Measurements from ENCODE around the gene CD300LB. TPM values are rescaled to one million over a fixed set of nuclear protein-coding genes. Genes with fewer than 3 reads are reported as not detected.
"Not testable (repeated sequence)": the region's sequence is repeated elsewhere in the genome, so short reads cannot be mapped to it uniquely, and the experiment has no call there.

Gene CD300LB
- polyA plus RNA-seq, 2 of the 4 experiments (the other 2 are of a cell fraction), result not detected

GRCh38 chr17:74520790-74521480, 10.3 kb downstream of the CD300LB start:
- ChIA-PET CTCF (interaction anchor here (0.6 to 2.7 kb wide), 6 partner anchors 9 to 63 kb away, joined by 3 to 14 read pairs (median 4); partner anchors contain the start of gene CD300LB), POLR2A (no interaction called here)
- FAIRE-seq (no peak), DNase-seq (ENCODE audit: low read depth in 1 of 2, low spot score in 1 of 2) (no peak), ATAC-seq (no peak)
- Histone ChIP-seq H3K9me3 (0 out of 3 replicates have a peak, but pooled peaks cover 5% of the 10 kb centered on the region), H3K4me2 (no peak overlapping the region), H3K4me3 (no peak overlapping the region), H3K4me1 (no peaks in the 10 kb centered on the region), H3K27ac (no peak overlapping the region)
- WGBS (ENCODE audit: missing lambda C conversion rate), result 55% methylated on average over 21 of the region's 21 CpGs
- no peak for TF ChIP-seq KDM1A (IDR thresholded peaks at IDR 0.05; ENCODE audit: low read depth)
- TF ChIP-seq MAFK (IDR thresholded peaks at IDR 0.05; ENCODE audit: partially characterized antibody), result peak; percentile 25

DNA sequence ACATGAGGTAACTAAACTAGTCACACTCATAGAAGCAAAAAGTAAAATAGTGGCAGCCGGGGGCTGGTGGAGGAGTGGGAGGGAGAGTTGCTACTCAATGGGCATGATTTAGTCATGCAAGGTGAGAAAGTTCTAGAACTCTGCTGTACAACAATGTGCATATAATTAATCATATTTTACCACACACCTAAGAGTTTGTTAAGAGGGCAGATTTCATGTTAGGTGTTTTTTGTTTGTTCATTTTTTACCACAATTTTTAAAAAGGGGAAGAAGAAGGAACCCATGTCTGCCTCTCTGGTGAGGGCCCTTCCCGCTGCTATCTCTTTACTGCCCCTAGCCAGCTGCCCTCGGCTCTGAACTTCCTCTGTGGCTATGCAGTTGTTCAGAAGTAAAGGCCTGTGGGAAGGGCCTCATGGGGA, 11.2 kb downstream of the CD300LB start:
- H3K4me1 ChIP-seq, result no peaks in the 10 kb centered on the region
- DNase-seq (ENCODE audit: low read depth in 1 of 2, low spot score in 1 of 2), result no peak
- no peak overlapping the region for H3K4me3 ChIP-seq
- FAIRE-seq, result no peak
- WGBS (ENCODE audit: missing lambda C conversion rate), result 42% methylated on average over 3 of the region's 3 CpGs
- H3K4me2 ChIP-seq, result no peak overlapping the region
- TF ChIP-seq ESRRA (IDR thresholded peaks at IDR 0.05; ENCODE audit: borderline replicate concordance, low read length), result no peak
- TF ChIP-seq CBX2 (IDR thresholded peaks at IDR 0.05; ENCODE audit: borderline replicate concordance, low read depth), result no peak
- TF ChIP-seq, protein P1, sequence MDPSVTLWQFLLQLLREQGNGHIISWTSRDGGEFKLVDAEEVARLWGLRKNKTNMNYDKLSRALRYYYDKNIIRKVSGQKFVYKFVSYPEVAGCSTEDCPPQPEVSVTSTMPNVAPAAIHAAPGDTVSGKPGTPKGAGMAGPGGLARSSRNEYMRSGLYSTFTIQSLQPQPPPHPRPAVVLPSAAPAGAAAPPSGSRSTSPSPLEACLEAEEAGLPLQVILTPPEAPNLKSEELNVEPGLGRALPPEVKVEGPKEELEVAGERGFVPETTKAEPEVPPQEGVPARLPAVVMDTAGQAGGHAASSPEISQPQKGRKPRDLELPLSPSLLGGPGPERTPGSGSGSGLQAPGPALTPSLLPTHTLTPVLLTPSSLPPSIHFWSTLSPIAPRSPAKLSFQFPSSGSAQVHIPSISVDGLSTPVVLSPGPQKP (IDR thresholded peaks at IDR 0.05; ENCODE audit: low read depth, low read length), result no peak
- TF ChIP-seq RARB (CRISPR knock-in tag; IDR thresholded peaks at IDR 0.05), result no peak
- no peak for TF ChIP-seq RAD21 (conservative IDR thresholded peaks at IDR 0.05 in 1 of 2, IDR thresholded peaks at IDR 0.05 in 1 of 2)
- TF ChIP-seq HES2 (IDR thresholded peaks at IDR 0.05), result no peak
- H3K27ac ChIP-seq, result no peak overlapping the region
- CTCF ChIA-PET, result interaction anchor here (1.1 to 2.7 kb wide), 3 partner anchors 11 to 62 kb away, joined by 3 to 14 read pairs (median 7); partner anchors contain the start of gene CD300LB
- POLR2A ChIA-PET, result no interaction called here
- ATAC-seq, result no peak
- H3K9me3 ChIP-seq, result 0 out of 3 replicates have a peak, but pooled peaks cover 5% of the 10 kb centered on the region

DNA sequence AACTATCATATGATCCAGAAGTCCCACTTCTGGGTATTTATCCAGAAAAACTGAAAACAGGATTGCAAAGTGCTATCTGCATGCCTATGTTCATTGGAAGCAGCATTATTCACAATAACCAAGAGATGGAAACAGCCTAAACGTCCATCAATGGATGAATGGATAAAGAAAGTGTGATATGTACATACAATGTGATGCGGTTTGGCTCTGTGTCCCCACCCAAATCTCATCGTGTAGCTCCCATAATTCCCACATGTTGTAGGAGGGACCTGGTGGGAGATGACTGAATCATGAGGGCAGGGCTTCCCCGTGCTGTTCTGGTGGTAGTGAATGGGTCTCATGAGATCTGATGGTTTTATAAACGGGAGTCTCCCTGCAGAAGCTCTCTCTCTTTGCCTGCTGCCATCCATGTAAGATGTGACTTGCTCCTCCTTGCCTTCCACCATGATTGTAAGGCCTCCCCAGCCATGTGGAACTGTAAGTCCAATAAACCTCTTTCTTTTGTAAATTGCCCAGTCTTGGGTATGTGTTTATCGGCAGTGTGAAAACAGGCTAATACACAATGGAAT, 12.8 kb downstream of the CD300LB start:
- DNase-seq (ENCODE audit: low read depth in 1 of 2, low spot score in 1 of 2); H3K4me1 ChIP-seq; FAIRE-seq; H3K4me2 ChIP-seq; H3K4me3 ChIP-seq; ATAC-seq; H3K27ac ChIP-seq; POLR2A ChIA-PET: not testable (repeated sequence)
- H3K9me3 ChIP-seq, result peaks cover 18% of the 10 kb centered on the region
- CTCF ChIA-PET, result interaction anchor here (1.0 kb wide), 1 partner anchor 139 kb away, joined by 3 read pairs; no protein-coding TSS in a partner anchor
- 31% methylated on average over 6 of the region's 6 CpGs for WGBS (ENCODE audit: missing lambda C conversion rate)

DNA sequence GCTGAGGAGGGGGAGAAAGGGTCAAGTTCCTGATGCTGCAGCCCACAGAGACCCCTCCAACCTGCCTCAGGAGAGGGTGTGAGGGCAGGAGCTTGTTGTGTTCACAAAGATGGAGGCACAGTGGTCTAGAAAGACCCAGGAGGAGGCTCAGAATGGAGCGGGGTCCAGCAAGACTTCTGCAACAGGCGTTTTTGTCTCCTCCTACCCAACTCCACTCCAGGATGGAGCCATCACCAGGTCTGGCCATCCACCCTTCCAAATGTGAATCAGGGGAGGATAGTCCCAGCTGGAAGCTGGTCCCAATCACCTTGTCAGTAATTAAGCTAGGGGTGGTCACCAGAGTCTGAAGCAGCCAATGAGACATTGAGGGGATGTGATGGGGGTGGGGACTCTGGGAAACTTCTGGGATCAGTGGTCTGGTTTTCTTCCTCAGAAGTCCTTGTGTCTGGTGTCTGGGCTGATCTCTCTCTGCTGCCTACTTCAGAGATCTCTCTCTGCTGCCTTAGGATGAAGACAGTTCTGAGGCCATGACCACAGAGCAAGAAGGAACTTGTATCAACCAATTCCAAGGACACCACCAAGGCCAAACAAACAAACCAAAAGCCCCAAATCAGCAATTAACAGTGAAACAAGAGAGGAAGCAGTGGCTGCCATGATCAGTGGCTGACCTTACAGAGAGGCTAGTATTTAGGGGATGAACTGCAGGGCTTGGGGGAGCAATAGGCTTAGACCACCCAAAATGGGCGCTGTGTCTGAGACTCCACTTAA, 14.5 kb downstream of the CD300LB start:
- 18% methylated on average over 3 of the region's 3 CpGs for WGBS (ENCODE audit: missing lambda C conversion rate)
- no peaks in the 10 kb centered on the region for H3K4me1 ChIP-seq
- H3K4me3 ChIP-seq, result no peak overlapping the region
- ChIA-PET CTCF (interaction anchor here (0.5 to 1.7 kb wide), 7 partner anchors 10 to 238 kb away, joined by 3 to 9 read pairs (median 5); no protein-coding TSS in a partner anchor), POLR2A (no interaction called here)
- no peak overlapping the region for H3K27ac ChIP-seq
- peaks cover 18% of the 10 kb centered on the region for H3K9me3 ChIP-seq
- no peak overlapping the region for H3K4me2 ChIP-seq
- no peak for DNase-seq (ENCODE audit: low read depth in 1 of 2, low spot score in 1 of 2)
- TF ChIP-seq FOSL2 (IDR thresholded peaks at IDR 0.05) (no peak), FOSL2 (CRISPR knock-in tag; IDR thresholded peaks at IDR 0.05) (no peak), FOSB (CRISPR knock-in tag; IDR thresholded peaks at IDR 0.05) (no peak), ZSCAN20 (CRISPR knock-in tag; IDR thresholded peaks at IDR 0.05) (no peak), JUNB (IDR thresholded peaks at IDR 0.05) (no peak), SMC3 (IDR thresholded peaks at IDR 0.05) (no peak), BCL3 (IDR thresholded peaks at IDR 0.05) (no peak), FOXS1 (CRISPR knock-in tag; IDR thresholded peaks at IDR 0.05) (no peak), PHF8 (IDR thresholded peaks at IDR 0.05; ENCODE audit: borderline replicate concordance, low read depth) (no peak), ESRRA (IDR thresholded peaks at IDR 0.05; ENCODE audit: borderline replicate concordance, low read length) (no peak), RNF2 (IDR thresholded peaks at IDR 0.05; ENCODE audit: borderline replicate concordance, low read depth) (no peak)
- TF ChIP-seq, protein P2, sequence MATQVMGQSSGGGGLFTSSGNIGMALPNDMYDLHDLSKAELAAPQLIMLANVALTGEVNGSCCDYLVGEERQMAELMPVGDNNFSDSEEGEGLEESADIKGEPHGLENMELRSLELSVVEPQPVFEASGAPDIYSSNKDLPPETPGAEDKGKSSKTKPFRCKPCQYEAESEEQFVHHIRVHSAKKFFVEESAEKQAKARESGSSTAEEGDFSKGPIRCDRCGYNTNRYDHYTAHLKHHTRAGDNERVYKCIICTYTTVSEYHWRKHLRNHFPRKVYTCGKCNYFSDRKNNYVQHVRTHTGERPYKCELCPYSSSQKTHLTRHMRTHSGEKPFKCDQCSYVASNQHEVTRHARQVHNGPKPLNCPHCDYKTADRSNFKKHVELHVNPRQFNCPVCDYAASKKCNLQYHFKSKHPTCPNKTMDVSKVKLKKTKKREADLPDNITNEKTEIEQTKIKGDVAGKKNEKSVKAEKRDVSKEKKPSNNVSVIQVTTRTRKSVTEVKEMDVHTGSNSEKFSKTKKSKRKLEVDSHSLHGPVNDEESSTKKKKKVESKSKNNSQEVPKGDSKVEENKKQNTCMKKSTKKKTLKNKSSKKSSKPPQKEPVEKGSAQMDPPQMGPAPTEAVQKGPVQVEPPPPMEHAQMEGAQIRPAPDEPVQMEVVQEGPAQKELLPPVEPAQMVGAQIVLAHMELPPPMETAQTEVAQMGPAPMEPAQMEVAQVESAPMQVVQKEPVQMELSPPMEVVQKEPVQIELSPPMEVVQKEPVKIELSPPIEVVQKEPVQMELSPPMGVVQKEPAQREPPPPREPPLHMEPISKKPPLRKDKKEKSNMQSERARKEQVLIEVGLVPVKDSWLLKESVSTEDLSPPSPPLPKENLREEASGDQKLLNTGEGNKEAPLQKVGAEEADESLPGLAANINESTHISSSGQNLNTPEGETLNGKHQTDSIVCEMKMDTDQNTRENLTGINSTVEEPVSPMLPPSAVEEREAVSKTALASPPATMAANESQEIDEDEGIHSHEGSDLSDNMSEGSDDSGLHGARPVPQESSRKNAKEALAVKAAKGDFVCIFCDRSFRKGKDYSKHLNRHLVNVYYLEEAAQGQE (IDR thresholded peaks at IDR 0.05), result no peak
- ATAC-seq, result no peak
- FAIRE-seq, result no peak

All from A549 (cell line).